Astrocyte of the cerebellum (primary cell): ENCODE data around the gene EMX1.

Experiments used
- DNase-seq: peaks from one replicate; pipeline ENCODE4 v3.0.0-alpha.2; 2011; ENCODE audit warnings: low read depth
- H3K4me3 ChIP-seq: 2 replicates; pipeline ENCODE4 v1.5.1; 2011; ENCODE audit warnings: mild to moderate bottlenecking, low read depth, low read length, moderate library complexity
- CTCF ChIP-seq: IDR thresholded peaks from 2 replicates; pipeline ENCODE4 v1.5.1; 2012; ENCODE audit warnings: low read length, low read depth, moderate library complexity, mild to moderate bottlenecking; ENCODE audit errors: missing control alignments
- in situ Hi-C: cut with HindIII; loops from 2 replicates; pipeline ENCODE4 v1.10.0; 2017; ENCODE audit warnings: low sequenced_read_pairs

Gene EMX1

GRCh38 chr2:72917138-72917876 lies at the start of gene EMX1:
EMX1 (plus strand) TSS chr2:72917519; CDS start chr2:72917853, 334 bp downstream.
- no peak for DNase-seq
- TF ChIP-seq CTCF = no peak
- in situ Hi-C loops = no loop called here
- H3K4me3 ChIP-seq = no peak within 1 kb of the TSS

- TF ChIP-seq CTCF = no peak
- in situ Hi-C loops = no loop called here
- DNase-seq = no peak
- no peak overlapping the region for H3K4me3 ChIP-seq
These were observed 46.3 kb upstream of the EMX1 start for GRCh38 chr2:72871060-72871459.

DNA sequence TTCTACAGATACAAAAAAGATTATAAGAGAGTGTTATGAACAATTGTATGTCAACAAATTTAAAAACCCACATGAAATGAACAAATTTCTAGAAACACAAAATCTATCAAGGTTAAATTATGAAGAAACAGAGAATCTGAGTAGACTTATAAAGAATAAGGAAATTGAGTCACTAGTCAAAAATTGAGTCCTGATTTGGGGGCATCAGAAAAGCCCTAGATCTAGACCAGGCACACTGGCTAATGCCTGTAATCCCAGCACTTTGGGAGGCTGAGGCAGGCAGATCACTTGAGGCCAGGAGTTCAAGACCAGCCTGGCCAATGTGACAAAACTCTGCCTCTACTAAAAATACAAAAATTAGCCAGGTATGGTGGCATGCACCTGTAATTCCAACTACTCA lies 45.4 kb upstream of the EMX1 start:
- no peak for TF ChIP-seq CTCF
- DNase-seq = no peak
- in situ Hi-C loops = no loop called here
- H3K4me3 ChIP-seq = no peak overlapping the region

DNA sequence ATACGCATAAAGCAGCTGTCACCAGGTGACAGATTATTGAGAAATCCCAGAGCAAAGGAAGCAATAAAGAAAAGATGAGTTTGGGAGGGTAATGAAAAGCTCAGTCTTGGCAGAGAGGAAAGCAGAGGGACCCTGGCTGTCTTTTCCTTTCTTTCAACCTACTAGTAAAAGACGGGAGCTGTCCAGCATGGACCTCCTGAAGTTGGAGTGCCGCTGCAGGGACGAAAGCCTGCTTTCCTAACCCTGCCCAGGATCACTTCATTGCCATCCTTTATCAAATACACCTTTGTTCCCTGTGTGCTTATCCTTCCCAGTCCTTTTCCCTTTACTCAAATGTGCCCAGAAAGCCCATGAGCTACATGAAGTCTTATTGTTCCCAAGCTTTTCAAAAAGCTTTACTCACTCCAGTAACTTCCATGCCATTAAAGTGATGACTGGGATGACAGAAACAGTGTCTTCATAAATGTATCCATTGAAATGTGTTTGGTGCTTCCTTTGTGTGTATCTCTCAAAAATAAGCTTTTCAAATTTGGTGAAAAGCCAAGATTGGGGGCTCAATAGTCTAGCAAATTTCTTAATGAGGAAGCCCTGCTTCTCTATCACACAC lies 33.9 kb upstream of the EMX1 start:
- H3K4me3 ChIP-seq = no peak overlapping the region
- TF ChIP-seq CTCF = no peak
- peak; percentile 26 for DNase-seq
- in situ Hi-C loops = no loop called here

GRCh38 chr2:72886505-72887031 lies 30.8 kb upstream of the EMX1 start:
- in situ Hi-C loops = no loop called here
- H3K4me3 ChIP-seq = peak overlapping the region; percentile 50
- TF ChIP-seq CTCF = no peak
- DNase-seq = no peak

- no peak for DNase-seq
- in situ Hi-C loops = no loop called here
- TF ChIP-seq CTCF = no peak
- peak within 1 kb of the TSS; percentile 50 for H3K4me3 ChIP-seq
These were observed 30.1 kb upstream of the EMX1 start, which contains the start of gene SPR for GRCh38 chr2:72887032-72887739. SPR (plus strand) TSS chr2:72887408; CDS start chr2:72887433, 25 bp downstream.
